Thoracic aorta (tissue), 2 donors: Measurements from ENCODE around the gene ATF6. TPM values are rescaled to one million over a fixed set of nuclear protein-coding genes. Genes with fewer than 3 reads are reported as not detected.

Source experiments
- ATAC-seq: fragments of 150-250 bp; one replicate; pipeline ENCODE4 v1.8.0; 2017; ENCODE audit warnings: low read depth; ENCODE audit not compliant: insufficient number of reproducible peaks, low FRiP score
- DNase-seq: peaks from one replicate; pipeline ENCODE4 v3.0.0-alpha.2; 2020; ENCODE audit warnings: low spot score
- H3K27ac ChIP-seq, 2 donors: fragments of 200-600 bp; sonication (generic); 1 replicate in 1 of 2; 2 replicates in 1 of 2; pipeline ENCODE4 v1.5.1; 2016; ENCODE audit warnings: mild to moderate bottlenecking in 2 of 2, moderate library complexity in 2 of 2
- H3K27me3 ChIP-seq: fragments of 200-600 bp; sonication (generic); replicated peaks from 2 replicates; pipeline ENCODE4 v1.6.0; 2016; ENCODE audit warnings: mild to moderate bottlenecking; ENCODE audit not compliant: insufficient read depth
- H3K36me3 ChIP-seq: fragments of 200-600 bp; sonication (generic); one replicate; pipeline ENCODE4 v1.5.1; 2016
- H3K4me1 ChIP-seq, 2 donors: fragments of 200-600 bp; sonication (generic); 1 replicate in 1 of 2; 2 replicates in 1 of 2; pipeline versions ENCODE4 v1.5.1 to v1.6.0; 2016; ENCODE audit warnings: low read depth in 2 of 2, mild to moderate bottlenecking in 1 of 2; ENCODE audit not compliant: control insufficient read depth in 1 of 2
- H3K4me3 ChIP-seq: fragments of 200-600 bp; sonication (generic); 2 replicates; pipeline ENCODE4 v1.5.1; 2016; ENCODE audit warnings: mild to moderate bottlenecking
- H3K9me3 ChIP-seq: fragments of 200-600 bp; sonication (generic); 2 replicates; pipeline ENCODE4 v1.5.1; 2016
- total RNA-seq, 2 donors: library from RNA; depleted of rRNA; stranded (reverse); fragments of >200 nt; gene quantifications; one replicate each; pipeline versions ENCODE4 v1.1.0 to v1.2.3, GENCODE V29; 2016
- TF ChIP-seq, protein P1 (sequence below): fragments of 200-600 bp; sonication (generic); IDR thresholded peaks from one replicate; pipeline ENCODE4 v1.5.1; 2019; ENCODE audit warnings: antibody characterized with exemption

ATF6 gene
- total RNA-seq, 2 donors from 2014 or later, result 26.9 to 37.6 TPM

DNA sequence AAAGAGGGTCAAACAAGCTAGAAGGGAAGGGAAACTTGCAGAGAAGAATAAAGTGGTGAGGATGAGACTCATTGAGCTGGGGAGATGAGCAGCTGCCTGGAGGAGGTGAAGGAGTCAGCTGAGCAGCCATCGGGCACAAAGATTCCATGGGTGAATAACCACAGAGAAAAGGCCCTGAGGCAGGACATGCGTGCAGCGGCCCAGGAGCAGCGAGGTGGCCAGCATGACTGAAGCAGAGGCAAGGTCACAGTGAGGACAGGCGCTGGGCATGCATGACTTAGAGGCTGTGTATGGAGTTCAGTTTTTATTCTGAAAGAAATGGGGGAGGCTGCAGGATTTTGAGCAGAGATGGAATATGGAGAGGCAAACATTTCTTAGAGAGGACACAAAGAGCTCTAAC is 232.7 kb downstream of the ATF6 start:
- Histone ChIP-seq H3K4me3 (no peak overlapping the region), H3K27ac (no peak overlapping the region), H3K27me3 (no peaks in the 10 kb centered on the region), H3K4me1 (peaks cover 0 to 5% of the 10 kb centered on the region in 2 donors), H3K36me3 (peaks cover 18% of the 10 kb centered on the region), H3K9me3 (no peaks in the 10 kb centered on the region)
- no peak for ATAC-seq
- TF ChIP-seq, protein P1, sequence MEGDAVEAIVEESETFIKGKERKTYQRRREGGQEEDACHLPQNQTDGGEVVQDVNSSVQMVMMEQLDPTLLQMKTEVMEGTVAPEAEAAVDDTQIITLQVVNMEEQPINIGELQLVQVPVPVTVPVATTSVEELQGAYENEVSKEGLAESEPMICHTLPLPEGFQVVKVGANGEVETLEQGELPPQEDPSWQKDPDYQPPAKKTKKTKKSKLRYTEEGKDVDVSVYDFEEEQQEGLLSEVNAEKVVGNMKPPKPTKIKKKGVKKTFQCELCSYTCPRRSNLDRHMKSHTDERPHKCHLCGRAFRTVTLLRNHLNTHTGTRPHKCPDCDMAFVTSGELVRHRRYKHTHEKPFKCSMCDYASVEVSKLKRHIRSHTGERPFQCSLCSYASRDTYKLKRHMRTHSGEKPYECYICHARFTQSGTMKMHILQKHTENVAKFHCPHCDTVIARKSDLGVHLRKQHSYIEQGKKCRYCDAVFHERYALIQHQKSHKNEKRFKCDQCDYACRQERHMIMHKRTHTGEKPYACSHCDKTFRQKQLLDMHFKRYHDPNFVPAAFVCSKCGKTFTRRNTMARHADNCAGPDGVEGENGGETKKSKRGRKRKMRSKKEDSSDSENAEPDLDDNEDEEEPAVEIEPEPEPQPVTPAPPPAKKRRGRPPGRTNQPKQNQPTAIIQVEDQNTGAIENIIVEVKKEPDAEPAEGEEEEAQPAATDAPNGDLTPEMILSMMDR, result no peak
- DNase-seq, result no peak

DNA sequence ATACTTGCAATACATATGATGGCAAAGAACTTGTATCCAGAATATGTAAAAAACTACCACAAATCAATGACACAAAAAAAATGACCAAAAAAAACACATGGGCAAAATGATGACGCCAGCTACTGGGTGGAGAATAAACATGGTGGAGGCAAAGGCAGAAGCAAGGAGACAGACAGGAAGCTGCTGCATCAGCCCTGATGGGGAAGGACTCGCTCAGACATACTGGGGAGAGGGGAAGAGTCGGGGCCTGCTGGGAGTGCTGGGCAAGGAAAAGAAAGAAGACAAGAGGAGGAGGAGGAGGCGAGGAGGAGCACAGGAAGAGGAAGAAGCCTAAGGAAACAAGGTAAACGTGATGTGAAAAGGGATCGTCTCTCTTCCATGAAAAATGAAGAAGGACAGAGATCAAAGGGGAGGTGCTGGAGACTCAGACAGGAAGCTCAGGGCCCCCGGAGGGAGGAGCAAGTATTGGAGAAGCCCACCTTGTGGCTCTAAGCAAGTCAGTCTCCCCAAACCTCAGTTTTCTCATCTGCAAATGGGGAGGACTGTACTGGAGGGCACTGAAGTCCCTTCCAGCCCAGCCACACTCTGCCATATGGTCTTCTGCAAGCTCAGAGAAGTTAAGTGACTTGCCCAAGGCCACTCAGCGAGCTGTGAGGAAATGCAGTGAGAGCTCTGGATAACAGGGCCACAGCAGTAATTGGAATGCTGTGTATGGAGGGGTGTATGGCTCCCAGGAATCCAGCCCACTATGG is 233.4 kb downstream of the ATF6 start:
- no peak for ATAC-seq
- Histone ChIP-seq H3K9me3 (no peaks in the 10 kb centered on the region), H3K4me1 (peaks cover 0 to 5% of the 10 kb centered on the region in 2 donors), H3K36me3 (peaks cover 18% of the 10 kb centered on the region), H3K27ac (no peak overlapping the region), H3K4me3 (no peak overlapping the region), H3K27me3 (no peaks in the 10 kb centered on the region)
- TF ChIP-seq, protein P1, result no peak
- no peak for DNase-seq

DNA sequence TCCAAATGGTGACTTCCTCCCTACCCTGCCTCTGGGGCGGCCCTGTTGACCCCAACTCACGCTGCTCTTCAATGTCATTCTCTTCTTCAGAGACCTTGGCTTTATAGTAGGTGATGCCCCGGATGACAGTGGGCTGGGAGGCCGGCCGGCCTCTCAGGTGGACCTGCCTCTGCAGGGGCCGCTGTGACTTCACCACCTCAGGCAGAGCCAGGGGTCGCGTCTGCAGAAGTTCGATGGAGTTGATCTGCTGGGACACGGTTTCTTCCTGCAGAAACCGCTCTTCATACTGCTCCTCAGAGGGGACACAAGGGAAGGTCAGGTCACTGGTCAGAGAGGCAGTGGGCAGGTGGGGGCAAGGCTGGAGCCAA is 233.9 kb downstream of the ATF6 start:
- no peaks in the 10 kb centered on the region for H3K9me3 ChIP-seq
- no peak overlapping the region for H3K27ac ChIP-seq
- ATAC-seq (no peak), DNase-seq (no peak)
- H3K4me3 ChIP-seq, result no peak overlapping the region
- H3K36me3 ChIP-seq, result peaks cover 21% of the 10 kb centered on the region
- TF ChIP-seq, protein P1, result no peak
- H3K27me3 ChIP-seq, result no peaks in the 10 kb centered on the region
- H3K4me1 ChIP-seq, result no peaks in the 10 kb centered on the region

DNA sequence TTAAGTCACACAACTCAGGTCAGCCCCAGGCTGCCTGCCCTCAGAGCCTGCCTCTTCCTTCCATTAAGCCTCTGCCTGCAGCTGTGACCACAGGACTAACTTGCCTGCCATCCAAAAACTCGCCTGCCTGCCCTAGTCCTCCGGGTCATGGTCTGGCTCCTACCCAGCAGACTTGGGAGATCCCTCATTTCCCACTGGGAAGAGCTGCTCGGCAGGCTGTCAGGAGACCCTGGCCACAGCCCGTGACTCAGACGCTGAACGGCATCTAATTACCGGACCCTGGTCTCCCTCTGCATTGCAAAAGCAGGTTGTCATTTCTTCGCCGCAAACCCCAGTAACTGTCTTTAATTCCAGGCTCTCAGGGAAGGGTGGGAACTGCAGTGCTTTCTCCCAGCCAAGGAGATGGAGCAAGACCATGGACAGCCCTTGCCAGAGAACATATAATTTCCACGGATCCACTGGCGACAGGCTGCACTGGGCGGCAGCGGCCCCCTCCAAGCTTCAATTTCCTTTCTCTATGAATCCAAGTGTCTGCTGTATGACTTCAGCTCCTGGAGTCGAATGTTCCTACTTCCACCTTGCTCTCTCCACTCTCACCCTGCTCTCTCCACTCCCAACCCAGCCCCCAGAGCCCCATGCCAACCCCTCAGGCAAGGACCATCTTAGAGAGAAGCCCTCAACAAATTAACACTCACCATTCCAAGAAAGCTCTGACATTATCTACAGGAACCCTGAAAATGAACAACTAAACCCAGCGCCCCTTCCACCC is 237.1 kb downstream of the ATF6 start:
- H3K27ac ChIP-seq, result peak overlapping the region in 1 of 2 donors; percentile 49
- H3K4me3 ChIP-seq, result peak overlapping the region; percentile 40

DNA sequence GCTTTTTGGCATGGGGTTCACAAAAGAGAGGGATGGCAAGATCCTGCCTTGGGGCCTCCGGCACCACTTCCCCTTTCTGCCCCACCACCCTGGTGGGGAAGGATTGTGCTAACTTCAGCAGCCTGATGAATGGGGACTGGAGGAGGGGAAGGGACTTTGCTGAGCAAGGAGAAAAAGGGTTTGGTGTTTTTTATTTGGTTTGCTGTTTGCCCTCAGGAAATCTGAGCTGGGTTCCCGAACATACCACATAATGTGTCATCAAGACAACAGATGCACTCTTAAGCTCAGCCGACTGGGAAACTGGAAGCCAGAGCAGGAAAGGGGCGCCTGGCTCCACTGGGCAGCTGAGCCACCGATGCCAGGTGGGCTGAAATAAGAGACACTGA is 237.7 kb downstream of the ATF6 start:
- H3K4me1 ChIP-seq, result peaks cover 0 to 12% of the 10 kb centered on the region in 2 donors
- DNase-seq (no peak), ATAC-seq (no peak)
- no peaks in the 10 kb centered on the region for H3K27me3 ChIP-seq
- H3K4me3 ChIP-seq, result peak overlapping the region; percentile 40
- H3K27ac ChIP-seq, result peak overlapping the region in 1 of 2 donors; percentile 49
- peaks cover 11% of the 10 kb centered on the region for H3K36me3 ChIP-seq
- TF ChIP-seq, protein P1, result no peak
- H3K9me3 ChIP-seq, result no peaks in the 10 kb centered on the region

More for the DNA sequence above, 237.1 kb downstream of the ATF6 start:
- peaks cover 0 to 6% of the 10 kb centered on the region in 2 donors for H3K4me1 ChIP-seq
- TF ChIP-seq, protein P1, result no peak
- peaks cover 15% of the 10 kb centered on the region for H3K36me3 ChIP-seq
- no peaks in the 10 kb centered on the region for H3K9me3 ChIP-seq
- H3K27me3 ChIP-seq, result no peaks in the 10 kb centered on the region
- no peak for DNase-seq
- ATAC-seq, result no peak
